Left lung (tissue), 10 donors: Measurements from ENCODE around the gene BTG2. TPM values are rescaled to one million over a fixed set of nuclear protein-coding genes. Genes with fewer than 3 reads are reported as not detected.
"Not testable (repeated sequence)": the region's sequence is repeated elsewhere in the genome, so short reads cannot be mapped to it uniquely, and the experiment has no call there.

Source experiments
- ATAC-seq: fragments of 200-7000 bp; cut with Tn5 transposase; one replicate; pipeline ENCODE4 v1.9.1; 2020; ENCODE audit warnings: moderate library complexity
- DNase-seq, 4 donors: peaks; one replicate each; pipeline ENCODE4 v3.0.0-alpha.2; 2013 to 2020
- H3K27ac ChIP-seq, 2 donors: fragments of 200-600 bp; sonication (generic) in 1 of 2; one replicate each; pipeline versions ENCODE4 v1.5.0 to v1.8.0; 2020 to 2021
- H3K27me3 ChIP-seq, 2 donors: fragments of 200-600 bp; sonication (generic) in 1 of 2; one replicate each; pipeline versions ENCODE4 v1.5.0 to v1.8.0; 2020 to 2021
- H3K36me3 ChIP-seq, 2 donors: fragments of 200-600 bp; sonication (generic) in 1 of 2; one replicate each; pipeline versions ENCODE4 v1.5.0 to v1.8.0; 2020 to 2021
- H3K4me1 ChIP-seq, 2 donors: fragments of 200-600 bp; one replicate each; pipeline ENCODE4 v1.8.0; 2021
- H3K4me3 ChIP-seq, 2 donors: fragments of 200-600 bp; sonication (generic) in 1 of 2; one replicate each; pipeline versions ENCODE4 v1.5.0 to v1.8.0; 2020 to 2021; ENCODE audit warnings: mild to moderate bottlenecking in 1 of 2
- H3K9me3 ChIP-seq, 2 donors: fragments of 200-600 bp; sonication (generic) in 1 of 2; one replicate each; pipeline versions ENCODE4 v1.5.0 to v1.8.0; 2020 to 2021
- CTCF ChIP-seq, 2 donors: fragments of 200-600 bp; sonication (generic) in 1 of 2; IDR thresholded peaks; one replicate each; pipeline versions ENCODE4 v1.5.0 to v1.8.0; 2021; ENCODE audit warnings: antibody characterized with exemption in 2 of 2
- intact Hi-C, 2 donors: fragments of 100-400 bp; cut with DNase I; formaldehyde crosslinking; loops; one replicate each; pipeline versions ENCODE4 v1.11.2 to v1.14.2; 2022
- polyA plus RNA-seq, 6 donors: library from polyadenylated mRNA; unstranded; fragments of 120-200 nt; gene quantifications; one replicate each; pipeline ENCODE4 v1.2.1, GENCODE V29; 2013; ENCODE audit not compliant: insufficient read length in 6 of 6
- total RNA-seq, 2 donors: library from RNA; stranded (reverse); fragmentation: NEBNext Ultra II Directional; extraction: Animal tissue kit (Norgen Biotek cat#: 25700); gene quantifications; one replicate each; pipeline ENCODE4 v1.2.1, GENCODE V29; 2021
- donor health status: DM: no; HTN: yes; CAD: no.
- donor health status: DM: no; HTN: no; CAD: no.

Gene BTG2
- total and polyA plus RNA-seq, 8 donors: 44.8 to 147 (median 78.2) TPM

GRCh38 chr1:203265541-203265940, 39.8 kb upstream of the BTG2 start:
- ATAC-seq (no peak), DNase-seq (no peak)
- Histone ChIP-seq H3K27me3 (no peaks in the 10 kb centered on the region), H3K36me3 (no peaks in the 10 kb centered on the region), H3K4me1 (peaks cover 0 to 26% of the 10 kb centered on the region in 2 donors), H3K9me3 (no peaks in the 10 kb centered on the region), H3K4me3 (no peak overlapping the region), H3K27ac (no peak overlapping the region)
- intact Hi-C loops: no loop called here
- TF ChIP-seq CTCF (IDR thresholded peaks at IDR 0.05): no peak

GRCh38 chr1:203266140-203266539, 39.2 kb upstream of the BTG2 start:
- intact Hi-C loops, H3K36me3 ChIP-seq, DNase-seq, ATAC-seq, H3K9me3 ChIP-seq, H3K4me3 ChIP-seq, H3K27ac ChIP-seq, H3K27me3 ChIP-seq: not testable (repeated sequence)
- H3K4me1 ChIP-seq: peaks cover 2 to 32% of the 10 kb centered on the region in 2 donors

GRCh38 chr1:203267347-203267846, 37.9 kb upstream of the BTG2 start:
- intact Hi-C loops: no loop called here
- Histone ChIP-seq H3K27me3 (no peaks in the 10 kb centered on the region), H3K4me3 (peak overlapping the region; percentile 47 to 52), H3K9me3 (no peaks in the 10 kb centered on the region), H3K4me1 (peaks cover 5 to 45% of the 10 kb centered on the region in 2 donors), H3K36me3 (no peaks in the 10 kb centered on the region), H3K27ac (peak overlapping the region; percentile 76 to 84)
- DNase-seq: peak; percentile 82 to 92 (median 90)
- peak; percentile 95 to 97 for TF ChIP-seq CTCF (IDR thresholded peaks at IDR 0.05)
- peak; percentile 73 for ATAC-seq

GRCh38 chr1:203267912-203268311, 37.4 kb upstream of the BTG2 start:
- intact Hi-C loops: no loop called here
- TF ChIP-seq CTCF (IDR thresholded peaks at IDR 0.05): no peak
- no peaks in the 10 kb centered on the region for H3K27me3 ChIP-seq
- no peak for DNase-seq
- H3K9me3 ChIP-seq: no peaks in the 10 kb centered on the region
- H3K4me3 ChIP-seq: peak overlapping the region; percentile 47 to 52
- H3K36me3 ChIP-seq: no peaks in the 10 kb centered on the region
- peak overlapping the region; percentile 76 to 84 for H3K27ac ChIP-seq
- peaks cover 5 to 50% of the 10 kb centered on the region in 2 donors for H3K4me1 ChIP-seq
- no peak for ATAC-seq

- Histone ChIP-seq H3K4me3 (no peak overlapping the region), H3K27me3 (no peaks in the 10 kb centered on the region), H3K36me3 (no peaks in the 10 kb centered on the region), H3K4me1 (peaks cover 5 to 61% of the 10 kb centered on the region in 2 donors), H3K9me3 (no peaks in the 10 kb centered on the region), H3K27ac (peak overlapping the region in 1 of 2 donors; percentile 41)
- ATAC-seq: peak; percentile 24
- peak; percentile 80 to 92 for TF ChIP-seq CTCF (IDR thresholded peaks at IDR 0.05)
- intact Hi-C loops: no loop called here
- DNase-seq: peak in 1 of 4 donors; percentile 71
Observed at GRCh38 chr1:203268901-203269653, 36.2 kb upstream of the BTG2 start.
